ENCODE data around the gene HIPK2. TPM values are rescaled to one million over a fixed set of nuclear protein-coding genes. Genes with fewer than 3 reads are reported as not detected.

Gene HIPK2
- polyA plus RNA-seq, 2 of the 4 experiments (the other 2 are of a cell fraction) = 11.3 to 12.1 TPM

- no peak for DNase-seq (ENCODE audit: low read depth in 1 of 2, low spot score in 1 of 2)
- ChIA-PET CTCF (interaction anchor here (1.5 to 7.8 kb wide), 2 partner anchors 20 to 64 kb away, joined by 3 to 68 read pairs; no protein-coding TSS in a partner anchor), POLR2A (no interaction called here)
- Histone ChIP-seq H3K4me2 (no peak overlapping the region), H3K9me3 (no peaks in the 10 kb centered on the region), H3K4me3 (no peak overlapping the region), H3K4me1 (peaks cover 6% of the 10 kb centered on the region), H3K27ac (no peak overlapping the region)
- TF ChIP-seq PBX3 (IDR thresholded peaks at IDR 0.05) (no peak), RCOR1 (IDR thresholded peaks at IDR 0.05; ENCODE audit: low read depth, low read length) (no peak), MAFK (IDR thresholded peaks at IDR 0.05; ENCODE audit: partially characterized antibody) (peak; percentile 91)
- no peak for FAIRE-seq
- no peak for ATAC-seq
- WGBS (ENCODE audit: missing lambda C conversion rate) = 92% methylated on average over 5 of the region's 5 CpGs
Observed at GRCh38 chr7:139666501-139666900, 111.3 kb downstream of the HIPK2 start.

- FAIRE-seq (no peak), DNase-seq (ENCODE audit: low read depth in 1 of 2, low spot score in 1 of 2) (no peak), ATAC-seq (no peak)
- H3K4me1 ChIP-seq = peaks cover 16% of the 10 kb centered on the region; the same call in 2 of the 3 replicates
- ChIA-PET CTCF (interaction anchor here (0.6 to 7.8 kb wide), 5 partner anchors 9 to 339 kb away, joined by 3 to 68 read pairs (median 4); no protein-coding TSS in a partner anchor), POLR2A (no interaction called here)
- TF ChIP-seq EHMT2 (IDR thresholded peaks at IDR 0.05; ENCODE audit: low read depth) (no peak), RFX5 (IDR thresholded peaks at IDR 0.05) (no peak), EP300 (IDR thresholded peaks at IDR 0.05) (no peak), ZNF302 (CRISPR knock-in tag; IDR thresholded peaks at IDR 0.05) (no peak), E2F6 (IDR thresholded peaks at IDR 0.05; ENCODE audit: borderline replicate concordance, low read depth) (no peak), FOXS1 (CRISPR knock-in tag; IDR thresholded peaks at IDR 0.05) (no peak), MAX (IDR thresholded peaks at IDR 0.05) (no peak), MYC (IDR thresholded peaks at IDR 0.05; ENCODE audit: borderline replicate concordance, low read length) (no peak), HOXB13 (CRISPR knock-in tag; IDR thresholded peaks at IDR 0.05; ENCODE audit: low read depth) (no peak)
- no peaks in the 10 kb centered on the region for H3K9me3 ChIP-seq
- no peak overlapping the region for H3K4me2 ChIP-seq
- 95% methylated on average over 6 of the region's 6 CpGs for WGBS (ENCODE audit: missing lambda C conversion rate)
- H3K27ac ChIP-seq = no peak overlapping the region
- H3K4me3 ChIP-seq = no peak overlapping the region
Observed at GRCh38 chr7:139664434-139664833, 113.4 kb downstream of the HIPK2 start.

GRCh38 chr7:139663608-139664177 lies 114.1 kb downstream of the HIPK2 start:
- CTCF ChIA-PET = interaction anchor here (0.8 to 7.8 kb wide), 5 partner anchors 9 to 339 kb away, joined by 3 to 68 read pairs (median 3); no protein-coding TSS in a partner anchor
- TF ChIP-seq CTCF (IDR thresholded peaks at IDR 0.05) (no peak), EP300 (IDR thresholded peaks at IDR 0.05) (no peak), PBX3 (IDR thresholded peaks at IDR 0.05) (no peak), HES2 (IDR thresholded peaks at IDR 0.05) (no peak), ZSCAN20 (CRISPR knock-in tag; IDR thresholded peaks at IDR 0.05) (no peak), KDM5A (IDR thresholded peaks at IDR 0.05) (no peak), POLR2AphosphoS2 (conservative IDR thresholded peaks at IDR 0.05; ENCODE audit: low read length) (no peak), PHF8 (IDR thresholded peaks at IDR 0.05; ENCODE audit: borderline replicate concordance, low read depth) (no peak), BHLHE40 (IDR thresholded peaks at IDR 0.05; ENCODE audit: low read depth, low read length) (no peak), REST (IDR thresholded peaks at IDR 0.05) (no peak), MAZ (IDR thresholded peaks at IDR 0.05; ENCODE audit: borderline replicate concordance, low read depth, low read length) (no peak), NPAS2 (CRISPR knock-in tag; IDR thresholded peaks at IDR 0.05; ENCODE audit: borderline replicate concordance) (no peak), HOXB13 (CRISPR knock-in tag; IDR thresholded peaks at IDR 0.05; ENCODE audit: low read depth) (no peak), ZFP36 (IDR thresholded peaks at IDR 0.05; ENCODE audit: borderline replicate concordance, partially characterized antibody) (no peak)

More at GRCh38 chr7:139663608-139664177, 114.1 kb downstream of the HIPK2 start:
- Histone ChIP-seq H3K27ac (no peak overlapping the region), H3K9me3 (no peaks in the 10 kb centered on the region), H3K4me1 (peaks cover 16% of the 10 kb centered on the region; the same call in 2 of the 3 replicates), H3K4me3 (no peak overlapping the region), H3K4me2 (no peak overlapping the region)
- POLR2A ChIA-PET = interaction anchor here (0.9 kb wide), 1 partner anchor 238 kb away, joined by 3 read pairs; no protein-coding TSS in a partner anchor
- DNase-seq (ENCODE audit: low read depth in 1 of 2, low spot score in 1 of 2) (no peak), FAIRE-seq (no peak), ATAC-seq (no peak)
- 88% methylated on average over 11 of the region's 11 CpGs for WGBS (ENCODE audit: missing lambda C conversion rate)

Data from A549 (cell line).